ENCODE results near the gene LAMB2. TPM values are rescaled to one million over a fixed set of nuclear protein-coding genes. Genes with fewer than 3 reads are reported as not detected.
A peak's percentile ranks its signal among the peaks of the same experiment; 100 is the strongest.

Gene LAMB2
- total and polyA plus RNA-seq, 2 experiments from 2014 or later, result 71.3 to 154 TPM

DNA sequence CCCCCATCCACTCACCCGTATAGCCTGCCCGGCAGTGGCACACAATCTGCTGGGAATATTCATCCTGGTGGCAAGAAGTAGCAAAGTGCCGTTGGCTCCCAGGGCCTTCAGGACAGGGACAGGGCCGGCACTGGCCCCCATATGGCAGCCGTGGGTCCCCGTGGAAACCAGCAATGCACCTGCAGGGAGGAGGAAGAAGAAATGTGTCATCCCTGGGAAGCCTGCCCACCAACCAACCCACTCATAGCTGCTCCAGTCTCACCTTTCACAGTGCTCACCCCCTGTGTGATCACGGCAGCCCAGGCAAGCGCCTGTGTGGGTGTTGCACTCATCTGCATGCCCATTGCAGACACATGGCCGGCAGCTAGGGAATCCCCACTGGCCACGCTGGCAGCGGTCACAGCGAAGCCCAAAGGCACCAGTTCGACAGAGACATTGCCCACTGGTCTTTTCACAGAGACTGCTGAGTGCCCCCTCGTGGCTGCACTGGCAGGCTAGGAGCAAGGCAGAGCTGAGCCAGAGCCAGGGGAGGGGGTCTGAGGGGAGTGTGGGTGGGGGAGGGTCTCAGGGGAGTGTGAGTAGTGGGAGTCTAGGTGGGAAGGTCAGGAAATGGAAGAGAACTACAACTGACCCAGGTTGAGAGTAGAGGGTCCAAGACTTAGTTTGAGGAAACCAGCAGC lies 7.7 kb downstream of the LAMB2 start:
- Histone ChIP-seq H3K4me2 (no peak overlapping the region), H3K4me3 (no peak overlapping the region), H2AFZ (no peak overlapping the region), H3K9me2 (ENCODE audit: insufficient read depth) (no peaks in the 10 kb centered on the region), H3F3A (replicated peaks; ENCODE audit: low read depth) (peaks cover 18% of the 10 kb centered on the region), H3K79me2 (replicated peaks; ENCODE audit: insufficient read depth) (no peaks in the 10 kb centered on the region), H3K36me3 (ENCODE audit: insufficient read depth) (no peaks in the 10 kb centered on the region), H3K27ac (ENCODE audit: low read depth) (no peak overlapping the region), H4K20me1 (replicated peaks; ENCODE audit: insufficient read depth) (no peaks in the 10 kb centered on the region), H3K27me3 (ENCODE audit: insufficient read depth) (no peaks in the 10 kb centered on the region), H3K4me1 (ENCODE audit: insufficient read depth) (no peaks in the 10 kb centered on the region)
- Mint-ChIP-seq H3K27ac (no peak overlapping the region), H3K27me3 (ENCODE audit: insufficient read depth, low read depth, poor library complexity) (peaks cover 2% of the 10 kb centered on the region), H3K4me3 (no peak overlapping the region), H3K9me3 (no peaks in the 10 kb centered on the region; the same call in 2 of the 3 replicates), H3K4me1 (no peaks in the 10 kb centered on the region), H3K36me3 (ENCODE audit: low read depth) (peaks cover 6% of the 10 kb centered on the region)
- no peak for TF ChIP-seq EZH2phosphoT487 (IDR thresholded peaks at IDR 0.05; ENCODE audit: unreplicated experiment)
- no peak for TF ChIP-seq EZH2 (IDR thresholded peaks at IDR 0.05; ENCODE audit: low read depth, unreplicated experiment)
- TF ChIP-seq, protein P1, sequence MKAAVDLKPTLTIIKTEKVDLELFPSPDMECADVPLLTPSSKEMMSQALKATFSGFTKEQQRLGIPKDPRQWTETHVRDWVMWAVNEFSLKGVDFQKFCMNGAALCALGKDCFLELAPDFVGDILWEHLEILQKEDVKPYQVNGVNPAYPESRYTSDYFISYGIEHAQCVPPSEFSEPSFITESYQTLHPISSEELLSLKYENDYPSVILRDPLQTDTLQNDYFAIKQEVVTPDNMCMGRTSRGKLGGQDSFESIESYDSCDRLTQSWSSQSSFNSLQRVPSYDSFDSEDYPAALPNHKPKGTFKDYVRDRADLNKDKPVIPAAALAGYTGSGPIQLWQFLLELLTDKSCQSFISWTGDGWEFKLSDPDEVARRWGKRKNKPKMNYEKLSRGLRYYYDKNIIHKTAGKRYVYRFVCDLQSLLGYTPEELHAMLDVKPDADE (IDR thresholded peaks at IDR 0.05), result no peak
- TF ChIP-seq STAT1 (IDR thresholded peaks at IDR 0.05; ENCODE audit: unreplicated experiment), result no peak
- TF ChIP-seq ZNF331 (CRISPR knock-in tag; IDR thresholded peaks at IDR 0.05; ENCODE audit: low read depth), result no peak
- no peak for TF ChIP-seq POLR2AphosphoS5 (IDR thresholded peaks at IDR 0.05; ENCODE audit: low read depth)
- TF ChIP-seq, protein P2, sequence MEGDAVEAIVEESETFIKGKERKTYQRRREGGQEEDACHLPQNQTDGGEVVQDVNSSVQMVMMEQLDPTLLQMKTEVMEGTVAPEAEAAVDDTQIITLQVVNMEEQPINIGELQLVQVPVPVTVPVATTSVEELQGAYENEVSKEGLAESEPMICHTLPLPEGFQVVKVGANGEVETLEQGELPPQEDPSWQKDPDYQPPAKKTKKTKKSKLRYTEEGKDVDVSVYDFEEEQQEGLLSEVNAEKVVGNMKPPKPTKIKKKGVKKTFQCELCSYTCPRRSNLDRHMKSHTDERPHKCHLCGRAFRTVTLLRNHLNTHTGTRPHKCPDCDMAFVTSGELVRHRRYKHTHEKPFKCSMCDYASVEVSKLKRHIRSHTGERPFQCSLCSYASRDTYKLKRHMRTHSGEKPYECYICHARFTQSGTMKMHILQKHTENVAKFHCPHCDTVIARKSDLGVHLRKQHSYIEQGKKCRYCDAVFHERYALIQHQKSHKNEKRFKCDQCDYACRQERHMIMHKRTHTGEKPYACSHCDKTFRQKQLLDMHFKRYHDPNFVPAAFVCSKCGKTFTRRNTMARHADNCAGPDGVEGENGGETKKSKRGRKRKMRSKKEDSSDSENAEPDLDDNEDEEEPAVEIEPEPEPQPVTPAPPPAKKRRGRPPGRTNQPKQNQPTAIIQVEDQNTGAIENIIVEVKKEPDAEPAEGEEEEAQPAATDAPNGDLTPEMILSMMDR (conservative IDR thresholded peaks at IDR 0.05; ENCODE audit: low read depth in 2 of 2), result peak in 1 of 2 experiments; percentile 39; a peak in 2 of 4 replicates
- no peak for TF ChIP-seq JUNB (IDR thresholded peaks at IDR 0.05; ENCODE audit: unreplicated experiment)
- DNase-seq (ENCODE audit: low spot score) (peak; percentile 7), ATAC-seq (no peak)

DNA sequence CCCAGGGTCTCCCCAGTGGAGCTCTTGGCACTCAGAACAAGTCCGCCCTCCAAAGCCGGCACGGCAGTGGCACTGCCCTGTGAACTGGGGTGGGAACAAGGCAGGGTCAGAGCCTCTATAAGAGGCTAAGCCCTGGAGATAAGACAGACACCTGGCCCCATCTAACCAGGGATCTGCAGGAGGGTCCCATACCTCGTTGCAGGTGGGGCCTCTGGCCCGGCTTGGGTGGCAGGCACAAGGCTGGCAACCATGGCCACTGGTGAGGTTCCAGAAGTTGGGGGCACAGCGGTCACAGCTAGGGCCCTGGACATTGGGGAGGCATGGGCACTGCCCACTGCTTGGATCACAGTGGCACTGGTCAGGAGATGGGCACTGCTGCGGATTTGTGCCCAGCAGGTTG lies 8.6 kb downstream of the LAMB2 start:
- H2AFZ ChIP-seq, result no peak overlapping the region
- no peak for ATAC-seq
- Mint-ChIP-seq H3K4me3 (no peak overlapping the region), H3K9me3 (no peaks in the 10 kb centered on the region; the same call in 2 of the 3 replicates), H3K4me1 (peaks cover 4% of the 10 kb centered on the region; the same call in 2 of the 3 replicates), H3K27ac (no peak overlapping the region), H3K27me3 (ENCODE audit: insufficient read depth, low read depth, poor library complexity) (peaks cover 5% of the 10 kb centered on the region), H3K36me3 (ENCODE audit: low read depth) (peaks cover 7% of the 10 kb centered on the region)
- H4K20me1 ChIP-seq (replicated peaks; ENCODE audit: insufficient read depth), result no peaks in the 10 kb centered on the region
- no peak overlapping the region for H3K4me2 ChIP-seq
- H3K36me3 ChIP-seq (ENCODE audit: insufficient read depth), result no peaks in the 10 kb centered on the region
- DNase-seq (ENCODE audit: low spot score), result no peak
- H3K27ac ChIP-seq (ENCODE audit: low read depth), result no peak overlapping the region
- no peaks in the 10 kb centered on the region for H3K9me2 ChIP-seq (ENCODE audit: insufficient read depth)
- H3F3A ChIP-seq (replicated peaks; ENCODE audit: low read depth), result peaks cover 21% of the 10 kb centered on the region
- peaks cover 9% of the 10 kb centered on the region for H3K79me2 ChIP-seq (replicated peaks; ENCODE audit: insufficient read depth)
- peaks cover 4% of the 10 kb centered on the region; the same call in 1 of the 2 replicates for H3K4me1 ChIP-seq (ENCODE audit: insufficient read depth)
- H3K4me3 ChIP-seq, result no peak overlapping the region
- H3K27me3 ChIP-seq (ENCODE audit: insufficient read depth), result no peaks in the 10 kb centered on the region
- no peak for TF ChIP-seq ZNF114 (CRISPR knock-in tag; IDR thresholded peaks at IDR 0.05)
- no peak for TF ChIP-seq POLR2AphosphoS5 (IDR thresholded peaks at IDR 0.05; ENCODE audit: low read depth)
- TF ChIP-seq, protein P3, sequence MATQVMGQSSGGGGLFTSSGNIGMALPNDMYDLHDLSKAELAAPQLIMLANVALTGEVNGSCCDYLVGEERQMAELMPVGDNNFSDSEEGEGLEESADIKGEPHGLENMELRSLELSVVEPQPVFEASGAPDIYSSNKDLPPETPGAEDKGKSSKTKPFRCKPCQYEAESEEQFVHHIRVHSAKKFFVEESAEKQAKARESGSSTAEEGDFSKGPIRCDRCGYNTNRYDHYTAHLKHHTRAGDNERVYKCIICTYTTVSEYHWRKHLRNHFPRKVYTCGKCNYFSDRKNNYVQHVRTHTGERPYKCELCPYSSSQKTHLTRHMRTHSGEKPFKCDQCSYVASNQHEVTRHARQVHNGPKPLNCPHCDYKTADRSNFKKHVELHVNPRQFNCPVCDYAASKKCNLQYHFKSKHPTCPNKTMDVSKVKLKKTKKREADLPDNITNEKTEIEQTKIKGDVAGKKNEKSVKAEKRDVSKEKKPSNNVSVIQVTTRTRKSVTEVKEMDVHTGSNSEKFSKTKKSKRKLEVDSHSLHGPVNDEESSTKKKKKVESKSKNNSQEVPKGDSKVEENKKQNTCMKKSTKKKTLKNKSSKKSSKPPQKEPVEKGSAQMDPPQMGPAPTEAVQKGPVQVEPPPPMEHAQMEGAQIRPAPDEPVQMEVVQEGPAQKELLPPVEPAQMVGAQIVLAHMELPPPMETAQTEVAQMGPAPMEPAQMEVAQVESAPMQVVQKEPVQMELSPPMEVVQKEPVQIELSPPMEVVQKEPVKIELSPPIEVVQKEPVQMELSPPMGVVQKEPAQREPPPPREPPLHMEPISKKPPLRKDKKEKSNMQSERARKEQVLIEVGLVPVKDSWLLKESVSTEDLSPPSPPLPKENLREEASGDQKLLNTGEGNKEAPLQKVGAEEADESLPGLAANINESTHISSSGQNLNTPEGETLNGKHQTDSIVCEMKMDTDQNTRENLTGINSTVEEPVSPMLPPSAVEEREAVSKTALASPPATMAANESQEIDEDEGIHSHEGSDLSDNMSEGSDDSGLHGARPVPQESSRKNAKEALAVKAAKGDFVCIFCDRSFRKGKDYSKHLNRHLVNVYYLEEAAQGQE (IDR thresholded peaks at IDR 0.05; ENCODE audit: unreplicated experiment), result no peak
- TF ChIP-seq EZH2 (IDR thresholded peaks at IDR 0.05; ENCODE audit: low read depth, unreplicated experiment), result no peak
- no peak for TF ChIP-seq NANOG (IDR thresholded peaks at IDR 0.05; ENCODE audit: borderline replicate concordance)
- no peak for TF ChIP-seq ZNF331 (CRISPR knock-in tag; IDR thresholded peaks at IDR 0.05; ENCODE audit: low read depth)
